ENCODE measurements around the gene TOMM7. TPM values are rescaled to one million over a fixed set of nuclear protein-coding genes. Genes with fewer than 3 reads are reported as not detected.
A peak's percentile ranks its signal among the peaks of the same experiment; 100 is the strongest.

Gene TOMM7
- polyA plus RNA-seq, 1 of the 3 experiments (the other 2 are of a cell fraction): 546 TPM

DNA sequence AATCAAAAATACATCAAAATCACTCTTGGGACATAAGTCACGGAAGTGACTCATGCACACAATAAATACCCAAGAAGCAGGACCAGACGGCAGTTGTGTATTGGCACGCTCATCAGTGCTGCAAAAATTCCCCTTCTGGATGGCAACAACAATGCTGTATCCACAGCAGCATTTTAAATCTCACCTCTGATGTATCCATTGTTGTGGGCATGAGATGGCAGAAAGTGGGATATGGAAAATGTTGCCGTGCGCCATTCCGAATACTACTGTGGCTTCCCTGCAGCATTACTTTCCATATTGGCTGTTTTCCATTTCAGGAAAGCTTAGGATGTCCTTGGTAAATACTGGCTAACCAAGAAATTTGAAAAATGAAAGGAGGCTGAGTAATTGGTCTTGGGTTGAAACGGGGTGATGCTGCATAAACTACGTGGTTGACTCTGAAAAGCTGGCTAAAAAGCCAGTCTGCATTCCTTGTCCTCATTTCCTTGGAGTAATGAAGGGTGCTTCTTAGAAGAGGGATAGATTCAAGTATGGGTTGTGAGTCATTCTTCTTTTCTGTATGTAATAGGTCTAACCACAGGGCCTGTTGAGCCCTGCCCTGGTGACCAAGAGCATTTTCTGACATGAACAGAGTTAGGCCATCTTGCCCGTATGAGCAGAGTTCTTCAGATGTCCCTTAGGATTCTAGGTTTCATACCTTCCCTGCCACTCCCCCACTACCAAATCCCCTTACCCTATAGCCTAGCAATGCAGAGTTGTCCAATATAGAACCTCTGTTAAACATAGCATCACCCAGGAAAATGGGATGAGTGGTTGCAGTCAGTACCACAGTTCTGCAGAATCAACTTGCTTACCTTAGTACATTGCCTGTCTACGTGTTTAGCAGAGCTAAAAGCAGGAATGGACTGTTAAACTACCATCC lies 36.3 kb upstream of the TOMM7 start:
- no peaks in the 10 kb centered on the region for H3K9me3 ChIP-seq
- H2AFZ ChIP-seq (ENCODE audit: low read depth): peak overlapping the region; percentile 42; the same call in 1 of the 2 replicates
- peaks cover 0 to 7% of the 10 kb centered on the region in 2 experiments; a peak in 3 of 4 replicates for H3K4me1 ChIP-seq (ENCODE audit: control insufficient read depth in 1 of 2, insufficient read depth in 2 of 2, low read depth in 1 of 2, low read length in 1 of 2)
- TF ChIP-seq JUND (IDR thresholded peaks at IDR 0.05): peak; percentile 52
- no peak for TF ChIP-seq GABPA (IDR thresholded peaks at IDR 0.05; ENCODE audit: low read depth)
- TF ChIP-seq POLR2AphosphoS5 (IDR thresholded peaks at IDR 0.05; ENCODE audit: low read depth, low read length): no peak
- TF ChIP-seq, protein P1, sequence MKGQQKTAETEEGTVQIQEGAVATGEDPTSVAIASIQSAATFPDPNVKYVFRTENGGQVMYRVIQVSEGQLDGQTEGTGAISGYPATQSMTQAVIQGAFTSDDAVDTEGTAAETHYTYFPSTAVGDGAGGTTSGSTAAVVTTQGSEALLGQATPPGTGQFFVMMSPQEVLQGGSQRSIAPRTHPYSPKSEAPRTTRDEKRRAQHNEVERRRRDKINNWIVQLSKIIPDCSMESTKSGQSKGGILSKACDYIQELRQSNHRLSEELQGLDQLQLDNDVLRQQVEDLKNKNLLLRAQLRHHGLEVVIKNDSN (IDR thresholded peaks at IDR 0.05; ENCODE audit: borderline replicate concordance, low read depth): no peak
- TF ChIP-seq, protein P2, sequence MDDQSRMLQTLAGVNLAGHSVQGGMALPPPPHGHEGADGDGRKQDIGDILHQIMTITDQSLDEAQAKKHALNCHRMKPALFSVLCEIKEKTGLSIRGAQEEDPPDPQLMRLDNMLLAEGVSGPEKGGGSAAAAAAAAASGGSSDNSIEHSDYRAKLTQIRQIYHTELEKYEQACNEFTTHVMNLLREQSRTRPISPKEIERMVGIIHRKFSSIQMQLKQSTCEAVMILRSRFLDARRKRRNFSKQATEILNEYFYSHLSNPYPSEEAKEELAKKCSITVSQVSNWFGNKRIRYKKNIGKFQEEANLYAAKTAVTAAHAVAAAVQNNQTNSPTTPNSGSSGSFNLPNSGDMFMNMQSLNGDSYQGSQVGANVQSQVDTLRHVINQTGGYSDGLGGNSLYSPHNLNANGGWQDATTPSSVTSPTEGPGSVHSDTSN (IDR thresholded peaks at IDR 0.05): peak; percentile 50
- TF ChIP-seq FOSL2 (IDR thresholded peaks at IDR 0.05; ENCODE audit: borderline replicate concordance, low read depth): peak; percentile 66; the same call in 1 of the 2 replicates
- 0 out of 2 replicates have a peak, but pooled peaks have one; percentile 29 for TF ChIP-seq FOXM1 (IDR thresholded peaks at IDR 0.05; ENCODE audit: low read depth)
- TF ChIP-seq RFX5 (IDR thresholded peaks at IDR 0.05; ENCODE audit: low read length): no peak
- TF ChIP-seq TEAD4 (IDR thresholded peaks at IDR 0.05; ENCODE audit: borderline replicate concordance, insufficient read depth): no peak
- TF ChIP-seq FOXJ3 (CRISPR knock-in tag; IDR thresholded peaks at IDR 0.05): no peak
- peak; percentile 31 for TF ChIP-seq TCF12 (IDR thresholded peaks at IDR 0.05)
- TF ChIP-seq, protein P3, sequence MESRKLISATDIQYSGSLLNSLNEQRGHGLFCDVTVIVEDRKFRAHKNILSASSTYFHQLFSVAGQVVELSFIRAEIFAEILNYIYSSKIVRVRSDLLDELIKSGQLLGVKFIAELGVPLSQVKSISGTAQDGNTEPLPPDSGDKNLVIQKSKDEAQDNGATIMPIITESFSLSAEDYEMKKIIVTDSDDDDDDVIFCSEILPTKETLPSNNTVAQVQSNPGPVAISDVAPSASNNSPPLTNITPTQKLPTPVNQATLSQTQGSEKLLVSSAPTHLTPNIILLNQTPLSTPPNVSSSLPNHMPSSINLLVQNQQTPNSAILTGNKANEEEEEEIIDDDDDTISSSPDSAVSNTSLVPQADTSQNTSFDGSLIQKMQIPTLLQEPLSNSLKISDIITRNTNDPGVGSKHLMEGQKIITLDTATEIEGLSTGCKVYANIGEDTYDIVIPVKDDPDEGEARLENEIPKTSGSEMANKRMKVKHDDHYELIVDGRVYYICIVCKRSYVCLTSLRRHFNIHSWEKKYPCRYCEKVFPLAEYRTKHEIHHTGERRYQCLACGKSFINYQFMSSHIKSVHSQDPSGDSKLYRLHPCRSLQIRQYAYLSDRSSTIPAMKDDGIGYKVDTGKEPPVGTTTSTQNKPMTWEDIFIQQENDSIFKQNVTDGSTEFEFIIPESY (IDR thresholded peaks at IDR 0.05; ENCODE audit: borderline replicate concordance, low read depth): peak; percentile 25; the same call in 1 of the 2 replicates
- TF ChIP-seq, protein P4, sequence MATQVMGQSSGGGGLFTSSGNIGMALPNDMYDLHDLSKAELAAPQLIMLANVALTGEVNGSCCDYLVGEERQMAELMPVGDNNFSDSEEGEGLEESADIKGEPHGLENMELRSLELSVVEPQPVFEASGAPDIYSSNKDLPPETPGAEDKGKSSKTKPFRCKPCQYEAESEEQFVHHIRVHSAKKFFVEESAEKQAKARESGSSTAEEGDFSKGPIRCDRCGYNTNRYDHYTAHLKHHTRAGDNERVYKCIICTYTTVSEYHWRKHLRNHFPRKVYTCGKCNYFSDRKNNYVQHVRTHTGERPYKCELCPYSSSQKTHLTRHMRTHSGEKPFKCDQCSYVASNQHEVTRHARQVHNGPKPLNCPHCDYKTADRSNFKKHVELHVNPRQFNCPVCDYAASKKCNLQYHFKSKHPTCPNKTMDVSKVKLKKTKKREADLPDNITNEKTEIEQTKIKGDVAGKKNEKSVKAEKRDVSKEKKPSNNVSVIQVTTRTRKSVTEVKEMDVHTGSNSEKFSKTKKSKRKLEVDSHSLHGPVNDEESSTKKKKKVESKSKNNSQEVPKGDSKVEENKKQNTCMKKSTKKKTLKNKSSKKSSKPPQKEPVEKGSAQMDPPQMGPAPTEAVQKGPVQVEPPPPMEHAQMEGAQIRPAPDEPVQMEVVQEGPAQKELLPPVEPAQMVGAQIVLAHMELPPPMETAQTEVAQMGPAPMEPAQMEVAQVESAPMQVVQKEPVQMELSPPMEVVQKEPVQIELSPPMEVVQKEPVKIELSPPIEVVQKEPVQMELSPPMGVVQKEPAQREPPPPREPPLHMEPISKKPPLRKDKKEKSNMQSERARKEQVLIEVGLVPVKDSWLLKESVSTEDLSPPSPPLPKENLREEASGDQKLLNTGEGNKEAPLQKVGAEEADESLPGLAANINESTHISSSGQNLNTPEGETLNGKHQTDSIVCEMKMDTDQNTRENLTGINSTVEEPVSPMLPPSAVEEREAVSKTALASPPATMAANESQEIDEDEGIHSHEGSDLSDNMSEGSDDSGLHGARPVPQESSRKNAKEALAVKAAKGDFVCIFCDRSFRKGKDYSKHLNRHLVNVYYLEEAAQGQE (IDR thresholded peaks at IDR 0.05; ENCODE audit: low read depth, low read length): no peak
- TF ChIP-seq EP300 (IDR thresholded peaks at IDR 0.05; ENCODE audit: borderline replicate concordance in 1 of 2, low read depth in 1 of 2, low read length in 1 of 2): peak in 1 of 2 experiments; percentile 18; a peak in 1 of 4 replicates
- TF ChIP-seq, protein P5, sequence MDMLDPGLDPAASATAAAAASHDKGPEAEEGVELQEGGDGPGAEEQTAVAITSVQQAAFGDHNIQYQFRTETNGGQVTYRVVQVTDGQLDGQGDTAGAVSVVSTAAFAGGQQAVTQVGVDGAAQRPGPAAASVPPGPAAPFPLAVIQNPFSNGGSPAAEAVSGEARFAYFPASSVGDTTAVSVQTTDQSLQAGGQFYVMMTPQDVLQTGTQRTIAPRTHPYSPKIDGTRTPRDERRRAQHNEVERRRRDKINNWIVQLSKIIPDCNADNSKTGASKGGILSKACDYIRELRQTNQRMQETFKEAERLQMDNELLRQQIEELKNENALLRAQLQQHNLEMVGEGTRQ (IDR thresholded peaks at IDR 0.05; ENCODE audit: borderline replicate concordance, low read depth, low read length): no peak
- TF ChIP-seq SMC3 (IDR thresholded peaks at IDR 0.05; ENCODE audit: low read depth, low read length): no peak
- peak; percentile 58 for TF ChIP-seq NFIC (IDR thresholded peaks at IDR 0.05; ENCODE audit: borderline replicate concordance)
- no peak for TF ChIP-seq SIN3A (IDR thresholded peaks at IDR 0.05; ENCODE audit: borderline replicate concordance, low read depth, low read length)
- TF ChIP-seq, protein P6, sequence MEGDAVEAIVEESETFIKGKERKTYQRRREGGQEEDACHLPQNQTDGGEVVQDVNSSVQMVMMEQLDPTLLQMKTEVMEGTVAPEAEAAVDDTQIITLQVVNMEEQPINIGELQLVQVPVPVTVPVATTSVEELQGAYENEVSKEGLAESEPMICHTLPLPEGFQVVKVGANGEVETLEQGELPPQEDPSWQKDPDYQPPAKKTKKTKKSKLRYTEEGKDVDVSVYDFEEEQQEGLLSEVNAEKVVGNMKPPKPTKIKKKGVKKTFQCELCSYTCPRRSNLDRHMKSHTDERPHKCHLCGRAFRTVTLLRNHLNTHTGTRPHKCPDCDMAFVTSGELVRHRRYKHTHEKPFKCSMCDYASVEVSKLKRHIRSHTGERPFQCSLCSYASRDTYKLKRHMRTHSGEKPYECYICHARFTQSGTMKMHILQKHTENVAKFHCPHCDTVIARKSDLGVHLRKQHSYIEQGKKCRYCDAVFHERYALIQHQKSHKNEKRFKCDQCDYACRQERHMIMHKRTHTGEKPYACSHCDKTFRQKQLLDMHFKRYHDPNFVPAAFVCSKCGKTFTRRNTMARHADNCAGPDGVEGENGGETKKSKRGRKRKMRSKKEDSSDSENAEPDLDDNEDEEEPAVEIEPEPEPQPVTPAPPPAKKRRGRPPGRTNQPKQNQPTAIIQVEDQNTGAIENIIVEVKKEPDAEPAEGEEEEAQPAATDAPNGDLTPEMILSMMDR (IDR thresholded peaks at IDR 0.05): no peak
- no peak for TF ChIP-seq RCOR1 (IDR thresholded peaks at IDR 0.05; ENCODE audit: low read length)
- TF ChIP-seq CHD2 (IDR thresholded peaks at IDR 0.05; ENCODE audit: low read length, partially characterized antibody): no peak

More for the DNA sequence above, 36.3 kb upstream of the TOMM7 start:
- no peak overlapping the region for H3K4me3 ChIP-seq (ENCODE audit: low read depth in 2 of 2, low read length in 1 of 2)
- CTCF ChIA-PET: interaction anchor here (0.7 kb wide), 1 partner anchor 196 kb away, joined by 3 read pairs; no protein-coding TSS in a partner anchor
- no peak overlapping the region; the same call in 1 of the 2 replicates for H3K9ac ChIP-seq
- POLR2A ChIA-PET: no interaction called here
- H3K9me2 ChIP-seq: no peaks in the 10 kb centered on the region
- H3F3A ChIP-seq (replicated peaks; ENCODE audit: insufficient read depth): peaks cover 31% of the 10 kb centered on the region
- no peaks in the 10 kb centered on the region for H3K27me3 ChIP-seq (ENCODE audit: insufficient read depth)
- DNase-seq: no peak
- no peaks in the 10 kb centered on the region for H3K79me2 ChIP-seq (ENCODE audit: insufficient read depth)
- H3K36me3 ChIP-seq (replicated peaks in 1 of 2; ENCODE audit: control insufficient read depth in 1 of 2, insufficient read depth in 2 of 2, low read length in 1 of 2): peaks cover 0 to 2% of the 10 kb centered on the region in 2 experiments
- peak overlapping the region; percentile 36; the same call in 1 of the 2 replicates for H3K4me2 ChIP-seq
- 40% methylated on average over 10 of the region's 10 CpGs for WGBS (ENCODE audit: low lambda C conversion rate)
- H3K27ac ChIP-seq (ENCODE audit: low read depth in 2 of 2, low read length in 1 of 2): peak overlapping the region; percentile 39 to 75; a peak in 3 of 4 replicates
- H4K20me1 ChIP-seq (ENCODE audit: insufficient read depth): no peaks in the 10 kb centered on the region
